HepG2 (cell line): Measurements from ENCODE around the gene LIPT1. TPM values are rescaled to one million over a fixed set of nuclear protein-coding genes. Genes with fewer than 3 reads are reported as not detected.

Experiments
- ATAC-seq: fragments of 200-7000 bp; cut with Tn5 transposase; 3 replicates; pipeline ENCODE4 v1.9.1; 2020; ENCODE audit warnings: mild to moderate bottlenecking, moderate library complexity
- BruUV-seq: library from RNA; stranded (reverse); fragments of 400-500 nt; replicated peaks from 2 replicates; lab custom pipeline; 2021; lab: Mats Ljungman, UMichigan
- CTCF ChIA-PET: fragments of 300-600 bp; formaldehyde crosslinking; extraction: SDS; loops from one replicate; lab custom pipeline; 2021; ENCODE audit warnings: low total read pairs, inconsistent platforms, low intra/inter-chr PET ratio; lab: Yijun Ruan, JAX
- POLR2A ChIA-PET: fragments of 350-600 bp; sonication (Branson Sonifier 250); formaldehyde crosslinking; loops from one replicate; lab custom pipeline; 2020; ENCODE audit warnings: antibody characterized with exemption, inconsistent platforms; lab: Yijun Ruan, JAX
- DNase-seq: peaks from one replicate; pipeline ENCODE4 v3.0.0-alpha.2; 2015; ENCODE audit warnings: low spot score
- FAIRE-seq: peaks from 3 replicates; lab custom pipeline; 2011; peaks lifted over from hg19 to GRCh38; lab: Jason Lieb, UNC
- H2AFZ ChIP-seq: one replicate; pipeline ENCODE4 v1.6.1; 2011; ENCODE audit warnings: low read length, inconsistent platforms
- H3K27ac ChIP-seq: fragments of 300-600 bp; 3 replicates; pipeline ENCODE4 v1.8.0; 2011; ENCODE audit warnings: mixed run types, mild to moderate bottlenecking, mixed read lengths, low read length, inconsistent platforms; ENCODE audit not compliant: insufficient read depth; ENCODE audit errors: extremely low read length
- H3K27me3 ChIP-seq, 2 experiments: fragments of 200-600 bp in 1 of 2; 2 replicates in 1 of 2; 3 replicates in 1 of 2; pipeline versions ENCODE4 v1.6.0 to v1.8.0; 2011; ENCODE audit warnings: low read length in 2 of 2, mild to moderate bottlenecking in 2 of 2, moderate library complexity in 2 of 2, inconsistent platforms in 1 of 2; ENCODE audit not compliant: insufficient read depth in 2 of 2, control insufficient read depth in 1 of 2
- H3K36me3 ChIP-seq, 2 experiments: fragments of 200-600 bp in 1 of 2; replicated peaks in 1 of 2; 2 replicates in 1 of 2; 3 replicates in 1 of 2; pipeline versions ENCODE4 v1.5.1 to v1.8.0; 2011; ENCODE audit warnings: low read length in 2 of 2, inconsistent platforms in 1 of 2; ENCODE audit not compliant: insufficient read depth in 2 of 2, control insufficient read depth in 1 of 2
- H3K4me1 ChIP-seq: 2 replicates; pipeline ENCODE4 v1.5.1; 2012; ENCODE audit warnings: low read length, inconsistent platforms; ENCODE audit not compliant: insufficient read depth
- H3K4me2 ChIP-seq: 2 replicates; pipeline ENCODE4 v1.6.0; 2011; ENCODE audit warnings: low read depth, low read length, inconsistent platforms
- H3K4me3 ChIP-seq, 3 experiments: fragments of 200-600 bp in 1 of 3; sonication (generic), shearing (Covaris generic) in 1 of 3; replicated peaks in 1 of 3; 2 replicates each; pipeline ENCODE4 v1.5.1; 2011 to 2016; ENCODE audit warnings: low read length in 3 of 3, inconsistent platforms in 2 of 3, low read depth in 2 of 3, mild to moderate bottlenecking in 2 of 3, control low read depth in 1 of 3, mixed read lengths in 1 of 3; ENCODE audit not compliant: insufficient read depth in 1 of 3
- H3K79me2 ChIP-seq: one replicate; pipeline ENCODE4 v1.6.1; 2011; ENCODE audit warnings: low read length, inconsistent platforms; ENCODE audit not compliant: insufficient read depth
- H3K9ac ChIP-seq: 2 replicates; pipeline ENCODE4 v1.6.0; 2011; ENCODE audit warnings: mild to moderate bottlenecking, low read depth, low read length, inconsistent platforms; ENCODE audit not compliant: insufficient read depth
- H3K9me3 ChIP-seq: 2 replicates; pipeline ENCODE4 v1.5.1; 2012; ENCODE audit warnings: mild to moderate bottlenecking, low read length
- H4K20me1 ChIP-seq: 2 replicates; pipeline ENCODE4 v1.6.0; 2011; ENCODE audit warnings: inconsistent platforms, mild to moderate bottlenecking, low read length, moderate library complexity; ENCODE audit not compliant: insufficient read depth
- ATF7 ChIP-seq, 2 experiments: fragments of 450-650 bp in 1 of 2; sonication (generic) in 1 of 2; formaldehyde crosslinking in 1 of 2; IDR thresholded peaks; 2 replicates each; pipeline versions ENCODE4 v1.4.0 to v1.6.1; 2016 to 2020; ENCODE audit warnings: antibody characterized with exemption in 1 of 2, mild to moderate bottlenecking in 1 of 2, missing genetic modification reagents in 1 of 2
- CAMTA2 ChIP-seq: sonication (generic); formaldehyde crosslinking; IDR thresholded peaks from 2 replicates; pipeline ENCODE4 v1.4.0; 2020; ENCODE audit warnings: mild to moderate bottlenecking, missing genetic modification reagents, borderline replicate concordance
- DNMT1 ChIP-seq: sonication (generic); formaldehyde crosslinking; IDR thresholded peaks from 2 replicates; pipeline ENCODE4 v1.5.1; 2020; ENCODE audit warnings: mild to moderate bottlenecking, missing genetic modification reagents
- HDAC2 ChIP-seq: sonication (generic); formaldehyde crosslinking; IDR thresholded peaks from 2 replicates; pipeline ENCODE4 v1.4.0; 2020; ENCODE audit warnings: missing genetic modification reagents
- KLF9 ChIP-seq: IDR thresholded peaks from 2 replicates; pipeline ENCODE4 v1.6.1; 2016; ENCODE audit warnings: low read depth
- MYNN ChIP-seq: sonication (generic); formaldehyde crosslinking; IDR thresholded peaks from 2 replicates; pipeline ENCODE4 v1.4.0; 2020; ENCODE audit warnings: mild to moderate bottlenecking, low read depth, missing genetic modification reagents
- NCOR1 ChIP-seq: fragments of 200-600 bp; sonication (generic); IDR thresholded peaks from 2 replicates; pipeline ENCODE4 v1.7.0; 2017; ENCODE audit warnings: antibody characterized with exemption, low read length, borderline replicate concordance
- NFYC ChIP-seq: IDR thresholded peaks from 2 replicates; pipeline ENCODE4 v1.6.1; 2016; ENCODE audit warnings: missing genetic modification reagents, missing compliant biosample characterization
- NR2F2 ChIP-seq: IDR thresholded peaks from 2 replicates; pipeline ENCODE4 v1.6.1; 2012; ENCODE audit warnings: low read depth, inconsistent platforms, borderline replicate concordance
- RARA ChIP-seq: IDR thresholded peaks from 2 replicates; pipeline ENCODE4 v1.6.1; 2016; ENCODE audit warnings: missing genetic modification reagents, missing compliant biosample characterization
- ZNF335 ChIP-seq: sonication (generic); formaldehyde crosslinking; IDR thresholded peaks from 2 replicates; pipeline ENCODE4 v1.4.0; 2020; ENCODE audit warnings: missing genetic modification reagents
- ZNF431 ChIP-seq: sonication (generic); formaldehyde crosslinking; IDR thresholded peaks from 2 replicates; pipeline ENCODE4 v1.9.0; 2022; ENCODE audit warnings: missing genetic modification reagents, low read depth, mild to moderate bottlenecking, borderline replicate concordance
- ZNF619 ChIP-seq: sonication (generic); formaldehyde crosslinking; IDR thresholded peaks from 2 replicates; pipeline ENCODE4 v1.4.0; 2020; ENCODE audit warnings: mild to moderate bottlenecking, missing genetic modification reagents
- WGBS: methylation state at CpG from one replicate; pipeline ENCODE4 v1.1.6; 2017; ENCODE audit warnings: low lambda C conversion rate; 5-methylcytosine and 5-hydroxymethylcytosine counted together
- in situ Hi-C: cut with HindIII; loops from 2 replicates; pipeline ENCODE4 v1.10.0; 2017; ENCODE audit warnings: low pct_unique_long_range_greater_than_20kb; ENCODE audit not compliant: extremely low pct_ligation_motif_present
- intact Hi-C: fragments of 100-400 bp; cut with micrococcal nuclease; formaldehyde crosslinking; loops from one replicate; pipeline ENCODE4 v1.10.0; 2022; ENCODE audit not compliant: unreplicated experiment
- polyA plus RNA-seq, 8 experiments: library from polyadenylated mRNA; depleted of rRNA in 3 of 8; stranded (reverse) in 7 of 8; unstranded in 1 of 8; fragments of >200 nt; fragmentation: Illumina TruSeq in 4 of 8; extraction: Trizol in 4 of 8; gene quantifications; 2 replicates each; pipeline versions ENCODE4 v1.2.1 to v1.2.3, GENCODE V29; 2011 to 2016; ENCODE audit warnings: low read depth in 4 of 8, missing spikeins in 1 of 8, mixed read lengths in 1 of 8; ENCODE audit not compliant: insufficient read depth in 1 of 8
- total RNA-seq, 5 experiments: library from RNA; depleted of rRNA; stranded (reverse); fragments of >200 nt; fragmentation: Illumina TruSeq; extraction: Trizol; gene quantifications; 2 replicates each; pipeline ENCODE4 v1.2.3, GENCODE V29; 2016; ENCODE audit warnings: low read depth in 1 of 5

LIPT1 gene
- total and polyA plus RNA-seq, 2 of the 13 experiments (the other 11 are each of a cell fraction or from before 2014, with no cell fraction given): 8.0 to 9.6 TPM

DNA sequence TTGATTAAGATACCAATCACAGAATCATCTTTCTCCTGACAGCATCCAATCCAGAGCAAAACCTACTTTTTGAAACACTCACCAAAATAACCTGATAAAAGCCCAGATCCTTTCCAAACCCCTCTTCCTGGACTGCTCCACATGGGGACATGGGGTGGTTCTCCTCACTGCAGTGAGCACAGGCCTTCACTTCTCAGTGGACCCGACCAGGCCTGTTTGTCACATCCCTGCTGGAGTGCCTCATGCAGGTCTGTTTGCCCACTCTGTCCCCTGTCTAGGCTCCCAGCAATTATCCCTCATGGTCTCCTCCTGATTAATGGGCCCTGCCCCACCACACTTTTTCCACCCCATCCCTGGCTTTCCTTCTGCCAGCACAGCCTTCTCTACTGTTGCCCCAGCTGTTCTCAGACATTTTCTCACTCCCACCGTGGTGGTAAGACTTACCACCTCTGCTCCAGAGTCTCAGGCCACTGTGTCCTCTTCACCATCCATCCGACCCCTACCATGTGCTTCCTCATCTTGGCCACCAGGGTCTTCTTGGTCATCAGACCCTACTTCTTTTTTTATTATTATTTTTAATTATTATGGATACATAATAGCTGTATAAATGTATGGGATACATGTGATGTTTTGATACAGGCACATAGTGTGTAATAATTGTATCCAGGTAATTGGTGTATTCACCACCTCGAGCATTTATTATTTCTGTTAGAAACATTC, 47.4 kb downstream of the LIPT1 start:
- Histone ChIP-seq H3K9me3 (peaks cover 5% of the 10 kb centered on the region; the same call in 1 of the 2 replicates), H3K79me2 (no peaks in the 10 kb centered on the region), H3K27me3 (no peaks in the 10 kb centered on the region), H3K9ac (no peak overlapping the region), H4K20me1 (no peaks in the 10 kb centered on the region), H2AFZ (no peak overlapping the region), H3K36me3 (peaks cover 3% of the 10 kb centered on the region in 2 experiments; a peak in 4 of 5 replicates), H3K27ac (no peak overlapping the region), H3K4me2 (no peak overlapping the region), H3K4me1 (no peaks in the 10 kb centered on the region), H3K4me3 (no peak overlapping the region)
- no TSS peak for BruUV-seq
- in situ Hi-C loops (no loop called here), intact Hi-C loops (no loop called here)
- ChIA-PET CTCF (no interaction called here), POLR2A (no interaction called here)
- no peak for DNase-seq
- 86% methylated on average over 4 of the region's 4 CpGs for WGBS
- peak; percentile 65 for ATAC-seq
- FAIRE-seq: peak; percentile 37
- TF ChIP-seq NCOR1 (no peak), ZNF619 (no peak), ATF7 (IDR thresholded peaks at IDR 0.05) (no peak), ATF7 (CRISPR knock-in tag; IDR thresholded peaks at IDR 0.05) (no peak), NR2F2 (no peak), NFYC (no peak), KLF9 (CRISPR knock-in tag) (no peak), ZNF431 (no peak), ZNF335 (CRISPR knock-in tag) (no peak), MYNN (CRISPR knock-in tag) (no peak), DNMT1 (CRISPR knock-in tag) (no peak), RARA (CRISPR knock-in tag) (no peak), CAMTA2 (CRISPR knock-in tag) (no peak), HDAC2 (CRISPR knock-in tag) (no peak)
